Central memory CD8-positive, alpha-beta T cell (primary cell): ENCODE results near the gene MXRA7.
A peak's percentile ranks its signal among the peaks of the same experiment; 100 is the strongest.
"Not testable (repeated sequence)": the region's sequence is repeated elsewhere in the genome, so short reads cannot be mapped to it uniquely, and the experiment has no call there.

Source experiments
- ATAC-seq: fragments of 150-1000 bp; cut with Tn5 transposase; replicated peaks from 2 replicates; pipeline ENCODE4 v1.10.0; 2022; ENCODE audit warnings: mild to moderate bottlenecking, moderate FRiP score, moderate number of reproducible peaks; ENCODE audit not compliant: poor library complexity, severe bottlenecking; ENCODE audit errors: extremely low read depth
- DNase-seq, 2 donors: peaks; one replicate each; pipeline ENCODE4 v3.0.0; 2021; ENCODE audit warnings: low spot score in 2 of 2
- H3K27ac Mint-ChIP-seq: one replicate; pipeline ENCODE4 v1.8.0; 2022; ENCODE audit warnings: low read depth, mild to moderate bottlenecking, moderate library complexity, mixed read lengths
- H3K27me3 Mint-ChIP-seq: one replicate; pipeline ENCODE4 v1.8.0; 2022; ENCODE audit warnings: mixed read lengths
- H3K36me3 Mint-ChIP-seq: one replicate; pipeline ENCODE4 v1.8.0; 2022; ENCODE audit warnings: mild to moderate bottlenecking, moderate library complexity, mixed read lengths; ENCODE audit not compliant: insufficient read depth
- H3K4me1 Mint-ChIP-seq: one replicate; pipeline ENCODE4 v1.8.0; 2022; ENCODE audit warnings: mixed read lengths
- H3K4me3 Mint-ChIP-seq: one replicate; pipeline ENCODE4 v1.8.0; 2022; ENCODE audit warnings: mild to moderate bottlenecking, moderate library complexity, mixed read lengths
- H3K9me3 Mint-ChIP-seq: one replicate; pipeline ENCODE4 v1.8.0; 2022; ENCODE audit warnings: mixed read lengths

Gene MXRA7

GRCh38 chr17:76740329-76741118, 29.8 kb upstream of the MXRA7 start:
- H3K27ac Mint-ChIP-seq: no peak overlapping the region
- no peaks in the 10 kb centered on the region for H3K27me3 Mint-ChIP-seq
- peaks cover 43% of the 10 kb centered on the region for H3K36me3 Mint-ChIP-seq
- peaks cover 23% of the 10 kb centered on the region for H3K4me1 Mint-ChIP-seq
- H3K9me3 Mint-ChIP-seq: no peaks in the 10 kb centered on the region
- ATAC-seq (no peak), DNase-seq (no peak)
- no peak overlapping the region for H3K4me3 Mint-ChIP-seq

- peaks cover 32% of the 10 kb centered on the region for H3K4me1 Mint-ChIP-seq
- not testable (repeated sequence) for H3K4me3 Mint-ChIP-seq, H3K9me3 Mint-ChIP-seq, H3K27ac Mint-ChIP-seq, ATAC-seq, DNase-seq, H3K27me3 Mint-ChIP-seq
- H3K36me3 Mint-ChIP-seq: peaks cover 50% of the 10 kb centered on the region
Measured at GRCh38 chr17:76739568-76740115, 28.9 kb upstream of the MXRA7 start.

GRCh38 chr17:76738468-76738850, 27.7 kb upstream of the MXRA7 start:
- ATAC-seq: no peak
- DNase-seq: no peak
- peaks cover 44% of the 10 kb centered on the region for H3K4me1 Mint-ChIP-seq
- H3K27ac Mint-ChIP-seq: peak overlapping the region; percentile 99
- no peaks in the 10 kb centered on the region for H3K9me3 Mint-ChIP-seq
- H3K4me3 Mint-ChIP-seq: peak overlapping the region; percentile 95
- H3K27me3 Mint-ChIP-seq: no peaks in the 10 kb centered on the region
- peaks cover 56% of the 10 kb centered on the region for H3K36me3 Mint-ChIP-seq

DNA sequence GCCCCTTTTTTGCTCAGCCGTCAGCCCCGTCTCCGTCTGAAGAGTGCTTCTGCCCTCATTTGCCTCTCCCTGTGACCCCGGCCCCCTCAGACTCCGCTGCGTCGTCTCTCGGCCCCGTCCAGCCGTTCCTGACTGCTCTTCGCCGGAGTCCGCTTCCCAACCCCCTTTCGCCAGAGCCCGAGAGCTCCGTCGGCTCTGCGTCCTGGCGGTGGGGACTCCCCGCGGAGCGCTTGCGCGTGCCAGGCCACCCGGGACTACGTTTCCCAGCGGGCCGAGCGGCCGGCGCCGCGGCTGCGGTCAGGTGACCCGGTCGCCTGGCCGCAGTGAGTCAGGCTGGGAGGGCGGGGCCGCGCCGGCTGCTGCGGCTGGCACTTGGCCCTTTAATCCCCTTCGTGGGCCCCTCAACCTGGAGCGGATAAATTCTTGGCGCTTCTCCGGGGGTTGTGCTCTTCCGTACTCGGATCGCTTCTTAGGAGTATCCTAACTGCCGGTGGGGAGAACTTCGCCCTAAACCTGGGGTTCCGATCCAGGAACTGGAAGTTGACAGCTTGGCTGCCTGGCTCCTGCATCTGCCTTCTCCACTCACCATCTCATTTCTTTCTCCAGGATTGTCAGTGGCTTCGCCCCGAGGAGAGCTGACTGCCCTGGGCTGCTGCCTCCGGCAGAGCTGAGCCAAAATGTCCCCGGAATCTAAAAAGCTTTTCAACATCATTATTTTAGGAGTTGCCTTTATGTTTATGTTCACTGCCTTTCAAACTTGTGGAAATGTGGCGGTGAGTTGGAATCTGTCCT, 27.1 kb upstream of the MXRA7 start, which contains the start of gene MFSD11:
TSS of gene MFSD11 (plus strand) at position 444 of the 792 bp plus-strand sequence. CDS start at position 678, 234 bp downstream.
- ATAC-seq (peak; percentile 70), DNase-seq (peak; percentile 84 to 92)
- H3K27ac Mint-ChIP-seq: peak within 1 kb of the TSS; percentile 99
- H3K4me1 Mint-ChIP-seq: peaks cover 50% of the 10 kb centered on the region
- peak within 1 kb of the TSS; percentile 95 for H3K4me3 Mint-ChIP-seq
- no peaks in the 10 kb centered on the region for H3K27me3 Mint-ChIP-seq
- no peaks in the 10 kb centered on the region for H3K9me3 Mint-ChIP-seq
- peaks cover 62% of the 10 kb centered on the region for H3K36me3 Mint-ChIP-seq

- Mint-ChIP-seq H3K4me3 (peak within 1 kb of the TSS; percentile 95), H3K4me1 (peaks cover 51% of the 10 kb centered on the region), H3K27me3 (no peaks in the 10 kb centered on the region), H3K36me3 (peaks cover 67% of the 10 kb centered on the region), H3K9me3 (no peaks in the 10 kb centered on the region), H3K27ac (peak within 1 kb of the TSS; percentile 99)
- ATAC-seq: peak; percentile 68
- DNase-seq: peak; percentile 97 to 99
Measured at GRCh38 chr17:76737082-76737675, 26.4 kb upstream of the MXRA7 start, which contains the start of gene SRSF2. TSS of gene SRSF2 (minus strand) at chr17:76737331. CDS start at chr17:76737160, 171 bp downstream.

DNA sequence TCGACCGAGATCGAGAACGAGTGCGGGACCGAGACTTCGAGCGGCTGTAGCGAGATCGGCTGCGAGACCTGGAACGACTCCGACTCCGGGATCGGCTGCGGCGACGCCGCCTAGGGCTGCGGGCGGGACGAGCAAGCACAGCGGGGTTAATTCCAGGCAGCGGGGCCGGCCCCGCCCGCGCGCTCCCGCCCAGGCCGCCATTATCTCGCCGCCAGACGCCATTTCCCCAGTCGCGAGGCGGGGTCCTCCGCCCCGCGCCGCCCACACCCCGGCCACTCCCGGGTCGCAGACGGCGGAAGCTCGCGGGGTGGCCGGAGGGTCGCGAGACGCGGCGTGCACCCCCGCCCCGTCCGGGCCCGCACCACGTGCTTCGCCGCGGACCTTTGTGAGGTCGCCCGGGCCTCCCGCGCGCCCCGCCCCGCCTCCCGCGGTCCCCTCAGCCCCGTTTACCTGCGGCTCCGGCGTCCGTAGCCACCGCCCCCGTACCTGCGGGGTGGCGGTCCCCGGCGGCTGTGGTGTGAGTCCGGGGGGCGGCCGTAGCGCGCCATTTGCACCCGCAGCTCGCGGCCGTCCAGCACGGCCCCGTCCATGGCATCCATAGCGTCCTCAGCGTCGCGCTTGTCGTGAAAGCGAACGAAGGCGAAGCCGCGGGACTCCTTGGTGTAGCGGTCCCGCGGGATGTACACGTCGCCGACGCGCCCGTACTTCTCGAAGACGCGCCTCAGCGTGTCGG, 25.8 kb upstream of the MXRA7 start:
- H3K36me3 Mint-ChIP-seq: peaks cover 71% of the 10 kb centered on the region
- peaks cover 51% of the 10 kb centered on the region for H3K4me1 Mint-ChIP-seq
- no peaks in the 10 kb centered on the region for H3K9me3 Mint-ChIP-seq

GRCh38 chr17:76735586-76736348, 25.0 kb upstream of the MXRA7 start:
- H3K27me3 Mint-ChIP-seq: no peaks in the 10 kb centered on the region
- H3K27ac Mint-ChIP-seq: peak overlapping the region; percentile 99
- no peak for ATAC-seq
- no peaks in the 10 kb centered on the region for H3K9me3 Mint-ChIP-seq
- peak overlapping the region; percentile 95 for H3K4me3 Mint-ChIP-seq
- peaks cover 73% of the 10 kb centered on the region for H3K36me3 Mint-ChIP-seq
- H3K4me1 Mint-ChIP-seq: peaks cover 48% of the 10 kb centered on the region
- no peak for DNase-seq

More for the DNA sequence above, 25.8 kb upstream of the MXRA7 start:
- Mint-ChIP-seq H3K4me3 (peak overlapping the region; percentile 95), H3K27me3 (no peaks in the 10 kb centered on the region), H3K27ac (peak overlapping the region; percentile 99)
- DNase-seq (peak in 1 of 2 donors; percentile 36), ATAC-seq (peak; percentile 1)

GRCh38 chr17:76735006-76735405, 24.2 kb upstream of the MXRA7 start:
- DNase-seq (no peak), ATAC-seq (no peak)
- no peaks in the 10 kb centered on the region for H3K27me3 Mint-ChIP-seq
- no peaks in the 10 kb centered on the region for H3K9me3 Mint-ChIP-seq
- peaks cover 47% of the 10 kb centered on the region for H3K4me1 Mint-ChIP-seq
- H3K36me3 Mint-ChIP-seq: peaks cover 77% of the 10 kb centered on the region
- H3K4me3 Mint-ChIP-seq: peak overlapping the region; percentile 95
- peak overlapping the region; percentile 99 for H3K27ac Mint-ChIP-seq

- Mint-ChIP-seq H3K27ac (peak overlapping the region; percentile 99), H3K4me1 (peaks cover 47% of the 10 kb centered on the region), H3K36me3 (peaks cover 84% of the 10 kb centered on the region), H3K9me3 (no peaks in the 10 kb centered on the region), H3K4me3 (peak overlapping the region; percentile 95), H3K27me3 (no peaks in the 10 kb centered on the region)
- DNase-seq (no peak), ATAC-seq (no peak)
Measured at GRCh38 chr17:76734080-76734840, 23.5 kb upstream of the MXRA7 start.

DNA sequence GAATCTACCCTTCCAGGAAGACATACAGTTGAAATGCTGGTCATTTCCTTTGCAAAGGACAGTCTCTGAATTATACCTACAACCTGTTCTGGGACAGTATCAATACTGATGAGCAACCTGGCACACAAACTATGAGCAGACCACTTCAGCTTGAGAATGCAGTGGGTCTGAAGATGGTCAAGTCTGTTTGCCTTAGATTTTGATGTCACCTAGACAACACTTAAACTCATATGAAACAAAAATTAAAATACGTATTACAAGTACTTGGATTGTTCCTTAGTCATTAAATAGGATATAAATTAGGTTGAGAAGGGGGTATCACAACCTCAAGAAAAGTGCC, 22.8 kb upstream of the MXRA7 start:
- Mint-ChIP-seq H3K9me3 (no peaks in the 10 kb centered on the region), H3K36me3 (peaks cover 83% of the 10 kb centered on the region)

More for the DNA sequence above, 22.8 kb upstream of the MXRA7 start:
- Mint-ChIP-seq H3K4me1 (peaks cover 41% of the 10 kb centered on the region), H3K27ac (peak overlapping the region; percentile 99), H3K4me3 (peak overlapping the region; percentile 95), H3K27me3 (no peaks in the 10 kb centered on the region)
- DNase-seq (no peak), ATAC-seq (no peak)
